B cell (primary cell): Measurements from ENCODE around the gene CATSPER1.

Experiments used
- CTCF ChIP-seq: fragments of 200-600 bp; IDR thresholded peaks from one replicate; pipeline ENCODE4 v1.8.0; 2022; ENCODE audit warnings: antibody characterized with exemption, mild to moderate bottlenecking
- EZH2 ChIP-seq: IDR thresholded peaks from 2 replicates; pipeline ENCODE4 v1.6.1; 2012; ENCODE audit warnings: borderline replicate concordance, low read depth, mild to moderate bottlenecking, moderate library complexity, low read length; ENCODE audit not compliant: insufficient read depth, poor library complexity, severe bottlenecking

- TF ChIP-seq CTCF (no peak), EZH2 (no peak)
These were observed 18.5 kb upstream of the CATSPER1 start for GRCh38 chr11:66044757-66045156.
